ENCODE data around the gene ADM.

GRCh38 chr11:10325277-10326011 lies 20.6 kb downstream of the ADM start:
- TF ChIP-seq LEF1 (IDR thresholded peaks at IDR 0.05; ENCODE audit: borderline replicate concordance) (no peak), CTBP1 (IDR thresholded peaks at IDR 0.05; ENCODE audit: borderline replicate concordance) (no peak), BHLHE40 (IDR thresholded peaks at IDR 0.05; ENCODE audit: borderline replicate concordance) (no peak), L3MBTL2 (conservative IDR thresholded peaks at IDR 0.05) (no peak), ELF4 (IDR thresholded peaks at IDR 0.05) (no peak), ARNT (IDR thresholded peaks at IDR 0.05) (no peak)

Data from HEK293T (cell line).